ENCODE results near the gene TULP4. TPM values are rescaled to one million over a fixed set of nuclear protein-coding genes. Genes with fewer than 3 reads are reported as not detected.

Gene TULP4
- total RNA-seq, 6 experiments from 2014 or later: 27.0 to 42.4 (median 32.3) TPM

DNA sequence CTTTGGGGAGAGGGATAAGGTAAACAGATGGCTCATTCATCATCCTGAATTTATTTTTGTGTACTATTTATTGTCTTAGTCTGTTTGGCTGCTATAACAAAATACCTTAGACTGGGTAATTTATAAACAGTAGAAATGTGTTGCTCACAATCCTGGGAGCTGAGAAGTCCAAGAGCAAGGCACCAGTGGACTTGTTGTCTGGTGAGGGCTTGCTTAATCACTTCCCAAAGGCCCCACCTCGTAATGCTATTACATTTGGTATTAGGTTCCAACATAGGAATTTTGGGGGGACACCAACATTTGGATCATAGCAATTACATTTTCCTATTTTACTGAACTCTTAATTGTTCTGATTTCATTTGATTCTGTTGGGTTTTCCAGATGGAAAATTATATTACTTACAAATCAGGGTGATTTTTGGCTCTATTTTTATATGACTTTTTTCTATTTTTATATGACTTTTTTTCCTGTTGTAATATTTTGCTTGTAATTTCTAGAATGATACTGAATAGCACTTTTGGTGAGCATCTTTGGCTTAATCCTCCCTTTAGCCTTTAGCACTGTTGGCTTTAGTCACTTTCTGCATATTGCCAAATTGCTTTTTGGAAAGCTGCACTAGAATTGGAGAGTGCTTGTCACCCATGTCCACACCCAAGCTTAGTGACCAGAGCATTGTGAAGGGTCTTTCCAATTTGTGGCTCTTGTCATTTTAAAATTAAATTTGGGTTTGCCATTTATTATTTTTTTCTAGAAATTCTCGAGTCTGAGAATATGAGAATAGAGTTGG lies 43.7 kb upstream of the TULP4 start:
- intact Hi-C loops (cut with DNase I): no loop called here
- ATAC-seq (no peak), DNase-seq (no peak)
- no peaks in the 10 kb centered on the region for H3K9me3 ChIP-seq
- H3K4me3 ChIP-seq: no peak overlapping the region
- no peak overlapping the region for H3K27ac ChIP-seq
- H3K4me1 ChIP-seq: peaks cover 0 to 3% (median 0%) of the 10 kb centered on the region in 4 donors
- 67% methylated on average over 1 of the region's 2 CpGs for WGBS (ENCODE audit: insufficient coverage, low coverage, low lambda C conversion rate, missing lambda C conversion rate)
- no peaks in the 10 kb centered on the region for H3K27me3 ChIP-seq
- H3K36me3 ChIP-seq: no peaks in the 10 kb centered on the region
- TF ChIP-seq POLR2A (IDR thresholded peaks at IDR 0.05): no peak

DNA sequence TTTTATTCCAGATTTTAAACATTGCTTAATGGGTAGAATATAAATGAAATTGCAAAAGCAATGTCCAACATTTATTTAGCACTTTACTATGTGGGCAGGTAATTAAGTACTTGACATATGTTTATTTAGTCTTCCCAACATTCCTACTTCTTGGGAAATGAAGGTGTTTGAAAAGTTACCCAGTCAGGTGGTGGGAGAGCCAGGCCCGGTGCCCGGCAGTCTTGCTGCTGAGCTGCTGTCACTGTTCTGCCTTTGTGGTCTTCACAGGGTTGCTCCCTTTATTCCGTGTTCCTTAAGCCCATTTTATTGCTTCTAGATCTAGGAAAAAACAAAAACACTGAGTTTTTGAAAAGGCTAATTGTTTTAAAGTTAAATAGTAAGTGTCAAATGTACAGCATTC lies 42.6 kb upstream of the TULP4 start:
- Histone ChIP-seq H3K27ac (no peak overlapping the region), H3K9me3 (no peaks in the 10 kb centered on the region), H3K4me1 (peaks cover 0 to 3% (median 0%) of the 10 kb centered on the region in 4 donors), H3K27me3 (no peaks in the 10 kb centered on the region), H3K36me3 (no peaks in the 10 kb centered on the region), H3K4me3 (no peak overlapping the region)
- WGBS (ENCODE audit: insufficient coverage, low coverage, low lambda C conversion rate, missing lambda C conversion rate): 65% methylated on average over 3 of the region's 3 CpGs
- DNase-seq: no peak
- intact Hi-C loops (cut with DNase I): no loop called here
- TF ChIP-seq POLR2A (IDR thresholded peaks at IDR 0.05): no peak
- TF ChIP-seq, protein P1, sequence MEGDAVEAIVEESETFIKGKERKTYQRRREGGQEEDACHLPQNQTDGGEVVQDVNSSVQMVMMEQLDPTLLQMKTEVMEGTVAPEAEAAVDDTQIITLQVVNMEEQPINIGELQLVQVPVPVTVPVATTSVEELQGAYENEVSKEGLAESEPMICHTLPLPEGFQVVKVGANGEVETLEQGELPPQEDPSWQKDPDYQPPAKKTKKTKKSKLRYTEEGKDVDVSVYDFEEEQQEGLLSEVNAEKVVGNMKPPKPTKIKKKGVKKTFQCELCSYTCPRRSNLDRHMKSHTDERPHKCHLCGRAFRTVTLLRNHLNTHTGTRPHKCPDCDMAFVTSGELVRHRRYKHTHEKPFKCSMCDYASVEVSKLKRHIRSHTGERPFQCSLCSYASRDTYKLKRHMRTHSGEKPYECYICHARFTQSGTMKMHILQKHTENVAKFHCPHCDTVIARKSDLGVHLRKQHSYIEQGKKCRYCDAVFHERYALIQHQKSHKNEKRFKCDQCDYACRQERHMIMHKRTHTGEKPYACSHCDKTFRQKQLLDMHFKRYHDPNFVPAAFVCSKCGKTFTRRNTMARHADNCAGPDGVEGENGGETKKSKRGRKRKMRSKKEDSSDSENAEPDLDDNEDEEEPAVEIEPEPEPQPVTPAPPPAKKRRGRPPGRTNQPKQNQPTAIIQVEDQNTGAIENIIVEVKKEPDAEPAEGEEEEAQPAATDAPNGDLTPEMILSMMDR (IDR thresholded peaks at IDR 0.05): no peak
- ATAC-seq: no peak

DNA sequence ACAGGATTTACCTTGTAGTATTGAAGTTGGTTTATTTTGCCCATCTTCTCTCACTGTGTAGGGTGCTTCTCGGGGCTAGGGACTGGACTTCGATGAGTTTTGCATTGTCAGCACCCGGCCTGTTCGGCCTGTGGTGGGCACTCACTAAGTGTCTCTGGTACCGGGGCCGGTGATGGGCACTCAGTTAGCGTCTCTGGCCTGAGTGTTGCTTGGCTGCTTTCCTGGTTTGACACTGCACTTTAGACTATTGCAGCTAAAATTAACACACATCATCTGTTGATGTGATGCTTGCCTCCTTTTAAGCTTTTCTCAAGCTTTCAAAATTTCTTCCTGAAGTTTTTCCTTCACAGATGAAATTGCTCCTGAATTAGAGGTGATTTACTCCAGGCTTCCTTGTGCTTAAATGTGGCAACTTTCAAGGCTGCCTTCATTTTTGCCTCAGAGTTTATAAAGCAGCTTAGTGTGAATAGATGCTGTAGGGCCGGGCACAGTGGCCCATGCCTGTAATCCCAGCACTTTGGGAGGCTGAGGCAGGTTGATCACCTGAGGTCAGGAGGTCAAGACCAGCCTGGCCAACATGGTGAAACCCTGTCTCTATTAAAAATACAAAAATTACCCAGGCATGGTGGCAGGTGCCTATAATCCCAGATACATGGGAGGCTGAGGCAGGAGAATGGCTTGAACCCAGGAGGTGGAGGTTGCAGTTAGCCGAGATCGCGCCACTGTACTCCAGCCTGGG lies 41.7 kb upstream of the TULP4 start:
- peak; percentile 81 to 94 (median 87) for ATAC-seq
- Histone ChIP-seq H3K27me3 (no peaks in the 10 kb centered on the region), H3K36me3 (no peaks in the 10 kb centered on the region), H3K4me1 (peaks cover 0 to 3% (median 0%) of the 10 kb centered on the region in 4 donors), H3K9me3 (no peaks in the 10 kb centered on the region), H3K4me3 (no peak overlapping the region), H3K27ac (no peak overlapping the region)
- TF ChIP-seq POLR2A (IDR thresholded peaks at IDR 0.05): no peak
- peak in 2 of 3 donors; percentile 29 to 52 for DNase-seq
- intact Hi-C loops (cut with DNase I): no loop called here
- WGBS (ENCODE audit: insufficient coverage, low coverage, low lambda C conversion rate, missing lambda C conversion rate): 77% methylated on average over 9 of the region's 11 CpGs

DNA sequence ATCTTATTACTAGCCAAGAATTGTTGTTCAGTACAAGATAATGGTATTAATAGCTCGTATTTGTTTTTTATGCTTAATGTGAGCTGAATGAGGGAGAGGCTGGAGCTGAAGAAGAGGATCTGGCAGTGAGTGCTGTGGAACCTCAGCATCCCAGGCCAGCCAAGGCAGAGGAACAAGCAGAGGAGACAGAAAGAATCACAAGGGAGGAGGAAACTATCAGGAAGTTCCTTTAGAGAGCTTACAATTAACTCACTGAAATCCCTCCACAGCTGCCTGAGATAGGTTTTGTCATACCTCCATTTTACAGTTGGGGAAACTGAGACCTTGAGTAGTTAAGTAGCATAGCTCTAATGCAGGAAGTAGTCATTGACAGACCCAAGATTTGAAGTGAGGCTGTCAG lies 39.9 kb upstream of the TULP4 start:
- Histone ChIP-seq H3K27ac (no peak overlapping the region), H3K36me3 (no peaks in the 10 kb centered on the region), H3K9me3 (no peaks in the 10 kb centered on the region), H3K4me3 (no peak overlapping the region), H3K4me1 (peaks cover 0 to 3% (median 0%) of the 10 kb centered on the region in 4 donors), H3K27me3 (no peaks in the 10 kb centered on the region)
- no peak for TF ChIP-seq POLR2A (IDR thresholded peaks at IDR 0.05)
- TF ChIP-seq, protein P1 (IDR thresholded peaks at IDR 0.05): no peak
- DNase-seq: no peak
- 78% methylated on average over 1 of the region's 1 CpG for WGBS (ENCODE audit: insufficient coverage, low coverage, low lambda C conversion rate, missing lambda C conversion rate)
- ATAC-seq: no peak
- intact Hi-C loops (cut with DNase I): no loop called here

DNA sequence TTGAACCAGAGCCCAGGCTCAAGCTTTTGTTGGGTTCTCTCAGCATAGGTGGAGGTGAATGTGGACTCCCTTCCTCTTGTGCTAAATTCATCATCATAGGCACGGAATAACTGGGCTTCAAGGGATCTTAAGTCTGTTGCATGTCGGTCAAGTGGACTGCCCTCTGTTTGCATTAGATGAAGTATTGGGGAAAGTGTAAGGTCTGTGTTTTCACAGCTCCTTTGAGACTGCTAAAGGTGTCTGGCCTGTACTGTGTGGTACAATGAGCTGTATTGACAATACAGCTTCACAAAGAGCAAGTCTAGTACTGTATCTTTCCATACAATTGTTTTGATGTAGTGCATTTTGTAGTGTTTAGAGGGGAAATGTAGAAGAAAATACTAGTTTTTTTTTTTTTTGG lies 34.3 kb upstream of the TULP4 start:
- ATAC-seq (no peak), DNase-seq (no peak)
- 80% methylated on average over 2 of the region's 2 CpGs for WGBS (ENCODE audit: insufficient coverage, low coverage, low lambda C conversion rate, missing lambda C conversion rate)
- H3K4me3 ChIP-seq: no peak overlapping the region
- H3K27me3 ChIP-seq: no peaks in the 10 kb centered on the region
- H3K36me3 ChIP-seq: no peaks in the 10 kb centered on the region
- H3K27ac ChIP-seq: no peak overlapping the region
- TF ChIP-seq, protein P1 (IDR thresholded peaks at IDR 0.05): no peak
- TF ChIP-seq POLR2A (IDR thresholded peaks at IDR 0.05): no peak
- no peaks in the 10 kb centered on the region for H3K9me3 ChIP-seq
- no peaks in the 10 kb centered on the region for H3K4me1 ChIP-seq
- intact Hi-C loops (cut with DNase I): no loop called here
